Inferior parietal cortex (tissue), 1 donor: Measurements from ENCODE around the gene HPSE2.
"Not testable (repeated sequence)": the region's sequence is repeated elsewhere in the genome, so short reads cannot be mapped to it uniquely, and the experiment has no call there.

Source experiments
- DNase-seq: peaks from one replicate; pipeline ENCODE4 v3.0.0-alpha.2; 2016; ENCODE audit errors: extremely low spot score

HPSE2 gene

GRCh38 chr10:99005254-99005653, 230.4 kb downstream of the HPSE2 start:
- no peak for DNase-seq

- DNase-seq: no peak
Measured at GRCh38 chr10:99004738-99005137, 230.9 kb downstream of the HPSE2 start.

- DNase-seq: no peak
Measured at GRCh38 chr10:99002392-99002791, 233.3 kb downstream of the HPSE2 start.

- no peak for DNase-seq
Measured at GRCh38 chr10:98997596-98997995, 238.1 kb downstream of the HPSE2 start.

- DNase-seq: no peak
Measured at GRCh38 chr10:98994030-98994429, 241.6 kb downstream of the HPSE2 start.

- DNase-seq: not testable (repeated sequence)
Measured at GRCh38 chr10:98983751-98984150, 251.9 kb downstream of the HPSE2 start.

- no peak for DNase-seq
Measured at GRCh38 chr10:98980353-98980752, 255.3 kb downstream of the HPSE2 start.

- DNase-seq: no peak
Measured at GRCh38 chr10:98971464-98971863, 264.2 kb downstream of the HPSE2 start.

- DNase-seq: no peak
Measured at GRCh38 chr10:98967601-98968000, 268.1 kb downstream of the HPSE2 start.

GRCh38 chr10:98963608-98964007, 272.0 kb downstream of the HPSE2 start:
- no peak for DNase-seq

- peak; percentile 3 for DNase-seq
Measured at GRCh38 chr10:98959379-98959778, 276.3 kb downstream of the HPSE2 start.

- no peak for DNase-seq
Measured at GRCh38 chr10:98957801-98958200, 277.9 kb downstream of the HPSE2 start.

- DNase-seq: no peak
Measured at GRCh38 chr10:98956576-98957260, 278.9 kb downstream of the HPSE2 start.

GRCh38 chr10:98953251-98953650, 282.4 kb downstream of the HPSE2 start:
- DNase-seq: no peak

- no peak for DNase-seq
Measured at GRCh38 chr10:98951269-98952000, 284.2 kb downstream of the HPSE2 start.

GRCh38 chr10:98950106-98950505, 285.5 kb downstream of the HPSE2 start:
- no peak for DNase-seq

GRCh38 chr10:98949306-98949705, 286.3 kb downstream of the HPSE2 start:
- no peak for DNase-seq

- DNase-seq: no peak
Measured at GRCh38 chr10:98943681-98944080, 292.0 kb downstream of the HPSE2 start.

GRCh38 chr10:98929709-98930108, 305.9 kb downstream of the HPSE2 start:
- no peak for DNase-seq

GRCh38 chr10:98925651-98926050, 310.0 kb downstream of the HPSE2 start:
- DNase-seq: no peak

- DNase-seq: no peak
Measured at GRCh38 chr10:98924526-98924925, 311.1 kb downstream of the HPSE2 start.

- DNase-seq: no peak
Measured at GRCh38 chr10:98921316-98921715, 314.3 kb downstream of the HPSE2 start.

- DNase-seq: no peak
Measured at GRCh38 chr10:98920807-98921206, 314.8 kb downstream of the HPSE2 start.
